HL-60 (cell line): ENCODE measurements around the gene S1PR1.

Experiments
- CTCF ChIP-seq: IDR thresholded peaks from one replicate; pipeline ENCODE4 v1.5.1; 2011; ENCODE audit warnings: low read length, control low read depth, inconsistent platforms; ENCODE audit not compliant: insufficient read depth
- POLR2AphosphoS5 ChIP-seq: IDR thresholded peaks from 2 replicates; pipeline ENCODE4 v1.6.1; 2012; ENCODE audit warnings: low read depth

DNA sequence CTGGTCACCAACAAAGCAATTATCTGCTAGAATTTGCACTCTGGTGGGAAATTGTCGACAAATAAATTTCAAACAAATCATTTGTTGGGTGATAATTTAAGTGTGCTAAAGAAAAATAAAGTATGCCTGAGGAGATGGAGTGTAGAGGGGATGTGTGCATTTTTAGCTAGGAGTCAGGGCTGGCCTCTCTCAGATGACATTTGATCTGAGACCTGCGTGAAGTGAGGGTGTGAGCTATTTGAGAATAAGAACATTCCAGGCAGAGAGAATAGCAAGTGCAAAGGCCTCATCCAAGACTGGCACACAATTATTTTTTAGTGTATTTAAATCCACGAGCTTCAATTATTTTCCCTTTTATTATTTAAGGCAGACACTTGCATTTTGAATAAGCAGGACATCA lies 19.7 kb upstream of the S1PR1 start:
- no peak for TF ChIP-seq CTCF
- TF ChIP-seq POLR2AphosphoS5: no peak
